Nephron (organoid): ENCODE data around the gene SRA1.
A peak's percentile ranks its signal among the peaks of the same experiment; 100 is the strongest.

Source experiments
- H3K27ac Mint-ChIP-seq, 3 experiments: 2 replicates each; pipeline ENCODE4 v1.8.0; 2020; ENCODE audit warnings: mixed read lengths in 3 of 3, mild to moderate bottlenecking in 2 of 3, moderate library complexity in 1 of 3
- H3K27me3 Mint-ChIP-seq: 2 replicates; pipeline ENCODE4 v1.8.0; 2021; ENCODE audit warnings: low read depth, mild to moderate bottlenecking, moderate library complexity, mixed read lengths
- H3K36me3 Mint-ChIP-seq: 2 replicates; pipeline ENCODE4 v1.8.0; 2020; ENCODE audit warnings: low read depth, mixed read lengths
- H3K4me1 Mint-ChIP-seq: 2 replicates; pipeline ENCODE4 v1.8.0; 2020; ENCODE audit warnings: mixed read lengths
- H3K4me3 Mint-ChIP-seq, 3 experiments: 2 replicates each; pipeline ENCODE4 v1.8.0; 2020; ENCODE audit warnings: mild to moderate bottlenecking in 3 of 3, mixed read lengths in 3 of 3, moderate library complexity in 2 of 3
- H3K9me3 Mint-ChIP-seq: 2 replicates; pipeline ENCODE4 v1.8.0; 2020; ENCODE audit warnings: mixed read lengths
- TF ChIP-seq, protein P1 (sequence below), 3 experiments: fragments of 200-600 bp; sonication (generic); IDR thresholded peaks; one replicate each; pipeline ENCODE4 v1.5.0; 2021; ENCODE audit warnings: antibody characterized with exemption in 3 of 3; ENCODE audit not compliant: unreplicated experiment in 3 of 3

SRA1 gene

DNA sequence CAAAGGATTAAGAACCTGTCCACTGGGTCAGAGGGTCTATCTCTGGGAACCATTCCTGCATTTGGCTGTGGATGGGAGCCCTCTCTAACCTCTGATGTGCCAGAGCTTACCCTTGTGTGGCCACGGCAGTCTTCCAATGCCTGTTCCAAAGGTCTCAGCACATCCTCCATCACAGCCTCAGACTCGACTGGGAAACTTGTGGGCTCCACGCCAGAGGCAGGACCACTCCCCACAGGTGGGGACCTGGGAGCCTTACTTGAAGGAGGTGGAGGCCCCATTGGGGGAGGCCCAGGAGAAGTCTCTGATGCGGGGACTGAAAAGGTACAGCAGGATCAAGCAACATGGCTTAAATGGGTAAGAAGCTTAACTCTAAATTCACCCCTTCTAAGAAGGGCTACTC is 5.4 kb downstream of the SRA1 start:
- H3K9me3 Mint-ChIP-seq, result no peaks in the 10 kb centered on the region
- TF ChIP-seq, protein P1, sequence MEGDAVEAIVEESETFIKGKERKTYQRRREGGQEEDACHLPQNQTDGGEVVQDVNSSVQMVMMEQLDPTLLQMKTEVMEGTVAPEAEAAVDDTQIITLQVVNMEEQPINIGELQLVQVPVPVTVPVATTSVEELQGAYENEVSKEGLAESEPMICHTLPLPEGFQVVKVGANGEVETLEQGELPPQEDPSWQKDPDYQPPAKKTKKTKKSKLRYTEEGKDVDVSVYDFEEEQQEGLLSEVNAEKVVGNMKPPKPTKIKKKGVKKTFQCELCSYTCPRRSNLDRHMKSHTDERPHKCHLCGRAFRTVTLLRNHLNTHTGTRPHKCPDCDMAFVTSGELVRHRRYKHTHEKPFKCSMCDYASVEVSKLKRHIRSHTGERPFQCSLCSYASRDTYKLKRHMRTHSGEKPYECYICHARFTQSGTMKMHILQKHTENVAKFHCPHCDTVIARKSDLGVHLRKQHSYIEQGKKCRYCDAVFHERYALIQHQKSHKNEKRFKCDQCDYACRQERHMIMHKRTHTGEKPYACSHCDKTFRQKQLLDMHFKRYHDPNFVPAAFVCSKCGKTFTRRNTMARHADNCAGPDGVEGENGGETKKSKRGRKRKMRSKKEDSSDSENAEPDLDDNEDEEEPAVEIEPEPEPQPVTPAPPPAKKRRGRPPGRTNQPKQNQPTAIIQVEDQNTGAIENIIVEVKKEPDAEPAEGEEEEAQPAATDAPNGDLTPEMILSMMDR (IDR thresholded peaks at IDR 0.05; ENCODE audit: unreplicated experiment in 3 of 3), result no peak
- H3K4me3 Mint-ChIP-seq, result no peak overlapping the region
- no peaks in the 10 kb centered on the region for H3K27me3 Mint-ChIP-seq
- peaks cover 41% of the 10 kb centered on the region for H3K36me3 Mint-ChIP-seq
- H3K27ac Mint-ChIP-seq, result no peak overlapping the region
- peaks cover 62% of the 10 kb centered on the region for H3K4me1 Mint-ChIP-seq

DNA sequence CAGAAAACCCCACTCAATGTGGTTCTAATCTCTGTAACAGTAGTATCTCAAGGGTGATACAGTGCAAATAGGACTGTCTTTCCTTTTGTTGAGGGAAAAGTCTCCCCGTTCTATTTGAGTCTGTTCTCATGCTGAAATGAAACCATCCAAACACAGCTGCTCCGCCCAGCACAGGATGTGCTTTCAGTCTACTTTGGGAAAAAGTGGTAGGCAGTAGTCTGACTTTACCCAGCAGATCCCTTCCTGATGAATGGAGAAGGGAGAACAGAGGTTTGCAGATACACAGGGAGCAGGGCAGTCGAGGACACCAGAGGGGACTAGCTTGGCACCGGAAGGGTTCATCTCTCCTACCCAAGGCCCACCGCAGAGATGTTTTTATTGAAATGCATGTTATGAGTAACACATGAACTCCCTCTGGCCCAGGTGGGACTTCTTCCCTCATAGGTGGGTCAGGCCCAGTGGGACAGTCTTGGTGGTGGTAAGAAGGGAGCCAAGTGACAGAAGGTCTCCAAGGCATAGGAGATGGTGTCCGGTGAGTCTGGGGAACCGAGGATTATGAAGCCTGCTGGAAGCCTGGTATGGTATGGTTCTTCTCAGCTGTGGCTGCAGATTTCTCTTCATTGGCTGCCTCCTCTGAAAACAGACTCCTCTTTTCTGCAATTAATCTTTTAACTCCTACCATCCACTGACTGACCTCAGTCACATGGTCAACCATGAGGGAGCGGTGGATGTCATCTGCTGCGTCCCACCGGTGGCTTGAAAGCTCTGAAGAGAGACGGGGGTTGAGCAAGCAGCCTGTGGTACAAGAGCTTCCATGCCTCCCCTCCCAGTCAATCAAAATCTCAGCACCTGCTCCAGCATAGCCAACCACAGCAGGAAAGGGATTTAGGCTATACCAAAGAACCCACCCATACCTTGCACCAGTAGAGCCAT is 6.9 kb downstream of the SRA1 start:
- Mint-ChIP-seq H3K9me3 (no peaks in the 10 kb centered on the region), H3K27me3 (no peaks in the 10 kb centered on the region), H3K36me3 (peaks cover 47% of the 10 kb centered on the region), H3K4me1 (peaks cover 57% of the 10 kb centered on the region), H3K27ac (peak overlapping the region in 2 of 3 experiments; percentile 58 to 85), H3K4me3 (peak overlapping the region in 1 of 3 experiments; percentile 24)
- TF ChIP-seq, protein P1 (IDR thresholded peaks at IDR 0.05; ENCODE audit: unreplicated experiment in 3 of 3), result no peak

DNA sequence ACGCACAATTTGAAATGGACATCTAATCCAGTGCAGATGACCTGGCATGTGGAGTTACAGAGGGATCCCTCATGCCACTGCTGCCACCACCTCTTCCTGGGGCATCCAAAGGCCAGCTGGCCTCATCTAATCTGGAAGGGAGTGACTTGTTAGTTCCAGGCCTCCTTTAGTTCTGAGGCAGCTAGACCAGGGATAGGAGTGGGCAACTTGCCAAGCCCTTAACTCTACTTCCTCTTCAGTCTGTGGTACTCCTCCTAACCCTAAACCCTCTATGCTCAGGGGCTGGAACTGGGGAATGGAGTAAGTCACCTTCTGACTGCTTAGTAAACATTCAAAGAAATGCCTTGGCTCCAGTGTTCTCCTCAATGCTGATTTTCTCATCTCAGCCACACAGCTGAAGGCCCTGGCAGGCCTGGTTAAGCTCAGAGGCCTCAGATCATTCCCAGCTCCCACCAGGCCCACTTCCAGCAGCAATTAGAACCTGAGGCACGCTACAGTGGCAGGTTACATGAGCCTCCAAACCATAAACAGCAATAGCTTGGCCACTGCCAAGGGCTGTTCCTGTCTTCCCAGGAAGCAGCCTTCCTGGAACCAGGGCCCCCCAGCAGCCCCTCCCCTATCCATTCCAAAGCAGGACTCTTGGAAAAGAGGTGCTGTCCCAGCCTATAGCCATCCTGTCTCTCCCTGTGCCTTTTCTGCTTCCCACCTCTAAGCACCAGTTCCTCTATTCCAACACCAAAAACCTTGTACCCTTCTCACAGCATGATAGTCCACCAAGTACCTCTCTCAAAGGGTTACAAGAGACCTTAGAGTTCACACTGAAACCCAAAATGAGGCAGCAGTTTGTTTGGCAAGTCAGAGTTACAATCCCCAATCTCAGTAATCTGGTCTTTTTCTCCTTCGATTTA is 7.8 kb downstream of the SRA1 start:
- Mint-ChIP-seq H3K4me3 (peak overlapping the region; percentile 61 to 79 (median 77)), H3K4me1 (peaks cover 52% of the 10 kb centered on the region), H3K27me3 (no peaks in the 10 kb centered on the region), H3K27ac (peak overlapping the region; percentile 58 to 85 (median 60)), H3K9me3 (no peaks in the 10 kb centered on the region), H3K36me3 (peaks cover 50% of the 10 kb centered on the region)
- TF ChIP-seq, protein P1 (IDR thresholded peaks at IDR 0.05; ENCODE audit: unreplicated experiment in 3 of 3), result no peak

DNA sequence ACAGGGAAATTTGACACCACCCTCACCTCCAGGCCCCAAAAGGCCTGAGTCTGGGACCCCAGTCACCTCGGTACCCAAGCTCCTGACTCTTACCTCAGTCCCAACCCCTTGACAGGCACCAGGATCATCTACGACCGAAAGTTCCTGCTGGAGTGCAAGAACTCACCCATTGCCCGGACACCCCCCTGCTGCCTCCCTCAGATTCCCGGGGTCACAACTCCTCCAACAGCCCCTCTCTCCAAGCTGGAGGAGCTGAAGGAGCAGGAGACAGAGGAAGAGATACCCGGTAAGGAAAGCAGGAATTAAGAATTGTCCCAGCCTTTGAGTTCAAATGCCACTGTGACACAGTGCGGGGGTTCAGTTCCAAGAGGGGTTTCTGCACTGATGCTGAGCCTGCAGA is 8.5 kb downstream of the SRA1 start:
- no peaks in the 10 kb centered on the region for H3K27me3 Mint-ChIP-seq
- peak overlapping the region; percentile 58 to 88 (median 85) for H3K27ac Mint-ChIP-seq
- peaks cover 54% of the 10 kb centered on the region for H3K36me3 Mint-ChIP-seq
- H3K4me3 Mint-ChIP-seq, result peak overlapping the region in 2 of 3 experiments; percentile 77 to 79
- H3K9me3 Mint-ChIP-seq, result no peaks in the 10 kb centered on the region
- TF ChIP-seq, protein P1 (IDR thresholded peaks at IDR 0.05; ENCODE audit: unreplicated experiment in 3 of 3), result no peak
- H3K4me1 Mint-ChIP-seq, result peaks cover 49% of the 10 kb centered on the region

DNA sequence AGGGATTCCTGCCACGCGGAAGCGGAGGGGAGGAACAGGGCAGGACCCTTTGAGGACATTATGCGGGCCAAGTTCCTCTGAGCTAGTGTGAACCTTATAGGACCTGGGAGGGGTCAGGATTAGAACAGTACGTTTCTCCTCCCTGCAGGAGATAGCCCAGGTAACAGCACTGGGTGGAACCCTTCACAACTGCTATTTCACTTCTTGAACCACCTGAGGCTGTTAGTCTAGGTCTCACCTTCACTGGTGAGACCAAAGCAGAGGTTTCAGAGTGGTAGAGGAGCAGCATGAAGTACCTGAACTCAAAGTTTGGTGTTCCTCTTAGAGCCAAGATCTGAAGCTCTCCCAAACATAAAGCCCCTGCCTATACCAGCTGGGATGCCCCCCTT is 9.0 kb downstream of the SRA1 start:
- Mint-ChIP-seq H3K4me1 (peaks cover 44% of the 10 kb centered on the region), H3K4me3 (peak overlapping the region; percentile 77 to 84 (median 83)), H3K27ac (peak overlapping the region; percentile 85 to 88 (median 88)), H3K27me3 (no peaks in the 10 kb centered on the region), H3K9me3 (no peaks in the 10 kb centered on the region), H3K36me3 (peaks cover 52% of the 10 kb centered on the region)
- TF ChIP-seq, protein P1 (IDR thresholded peaks at IDR 0.05; ENCODE audit: unreplicated experiment in 3 of 3), result no peak
